Cardiac muscle cell (in vitro differentiated cells and primary cell): ENCODE results near the gene MRPL33. TPM values are rescaled to one million over a fixed set of nuclear protein-coding genes. Genes with fewer than 3 reads are reported as not detected.
A peak's percentile ranks its signal among the peaks of the same experiment; 100 is the strongest.

Source experiments
- DNase-seq, 2 donors: peaks; one replicate each; pipeline versions ENCODE4 v3.0.0 to v3.0.0-alpha.2; 2010 to 2017; ENCODE audit warnings: low read depth in 1 of 2, low spot score in 1 of 2
- H3K27ac ChIP-seq: fragments of 200-600 bp; sonication (generic); 2 replicates; pipeline ENCODE4 v1.5.1; 2016
- H3K27me3 ChIP-seq: fragments of 200-600 bp; sonication (generic); 2 replicates; pipeline ENCODE4 v1.6.0; 2016; ENCODE audit warnings: control low read depth
- H3K36me3 ChIP-seq: fragments of 200-600 bp; sonication (generic); 2 replicates; pipeline ENCODE4 v1.5.1; 2016; ENCODE audit warnings: control low read depth
- H3K4me1 ChIP-seq: fragments of 200-600 bp; sonication (generic); 2 replicates; pipeline ENCODE4 v1.8.1; 2017; ENCODE audit warnings: low read depth, mild to moderate bottlenecking, mixed run types
- H3K4me3 ChIP-seq: fragments of 200-600 bp; sonication (generic); 2 replicates; pipeline ENCODE4 v1.5.1; 2016; ENCODE audit warnings: mild to moderate bottlenecking
- H3K9me3 ChIP-seq: fragments of 200-600 bp; sonication (generic); 2 replicates; pipeline ENCODE4 v1.5.1; 2017; ENCODE audit warnings: low read depth, mild to moderate bottlenecking, control low read depth
- polyA plus RNA-seq: library from polyadenylated mRNA; unstranded; fragments of >200 nt; fragmentation: Nextera tagmentation; extraction: Ambion mirVana; gene quantifications from 2 replicates; pipeline ENCODE4 v1.2.1, GENCODE V29; 2016
- total RNA-seq: library from RNA; depleted of rRNA; stranded (reverse); fragments of >200 nt; gene quantifications from 2 replicates; pipeline ENCODE4 v1.2.3, GENCODE V29; 2016
- TF ChIP-seq, protein P1 (sequence below): IDR thresholded peaks from 2 replicates; pipeline ENCODE4 v1.5.1; 2012; ENCODE audit warnings: low read depth, mild to moderate bottlenecking, low read length

The MRPL33 gene
- total and polyA plus RNA-seq, 2 experiments from 2014 or later = 46.6 to 271 TPM

DNA sequence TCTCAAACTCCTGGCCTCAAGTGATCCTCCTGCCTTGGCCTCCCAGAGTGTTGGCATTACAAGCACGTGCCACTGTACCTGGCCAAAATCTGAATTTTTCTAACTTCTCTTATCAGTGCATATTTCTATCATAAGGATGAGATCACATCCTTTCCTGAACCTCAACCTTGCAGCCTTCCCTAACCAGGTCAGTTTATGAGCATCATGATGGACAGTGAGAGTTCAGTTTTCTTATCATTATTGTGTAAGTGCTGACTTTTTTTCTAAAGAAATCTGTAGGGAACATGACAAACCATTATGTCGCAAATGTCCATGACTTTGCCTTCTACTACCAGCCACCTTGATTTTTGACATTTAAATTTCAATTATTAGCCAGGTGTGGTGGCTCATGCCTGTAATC, 31.5 kb downstream of the MRPL33 start:
- H3K4me1 ChIP-seq = no peaks in the 10 kb centered on the region
- no peaks in the 10 kb centered on the region for H3K27me3 ChIP-seq
- TF ChIP-seq, protein P1, sequence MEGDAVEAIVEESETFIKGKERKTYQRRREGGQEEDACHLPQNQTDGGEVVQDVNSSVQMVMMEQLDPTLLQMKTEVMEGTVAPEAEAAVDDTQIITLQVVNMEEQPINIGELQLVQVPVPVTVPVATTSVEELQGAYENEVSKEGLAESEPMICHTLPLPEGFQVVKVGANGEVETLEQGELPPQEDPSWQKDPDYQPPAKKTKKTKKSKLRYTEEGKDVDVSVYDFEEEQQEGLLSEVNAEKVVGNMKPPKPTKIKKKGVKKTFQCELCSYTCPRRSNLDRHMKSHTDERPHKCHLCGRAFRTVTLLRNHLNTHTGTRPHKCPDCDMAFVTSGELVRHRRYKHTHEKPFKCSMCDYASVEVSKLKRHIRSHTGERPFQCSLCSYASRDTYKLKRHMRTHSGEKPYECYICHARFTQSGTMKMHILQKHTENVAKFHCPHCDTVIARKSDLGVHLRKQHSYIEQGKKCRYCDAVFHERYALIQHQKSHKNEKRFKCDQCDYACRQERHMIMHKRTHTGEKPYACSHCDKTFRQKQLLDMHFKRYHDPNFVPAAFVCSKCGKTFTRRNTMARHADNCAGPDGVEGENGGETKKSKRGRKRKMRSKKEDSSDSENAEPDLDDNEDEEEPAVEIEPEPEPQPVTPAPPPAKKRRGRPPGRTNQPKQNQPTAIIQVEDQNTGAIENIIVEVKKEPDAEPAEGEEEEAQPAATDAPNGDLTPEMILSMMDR = no peak
- DNase-seq = no peak
- H3K27ac ChIP-seq = no peak overlapping the region
- no peaks in the 10 kb centered on the region for H3K9me3 ChIP-seq
- no peaks in the 10 kb centered on the region for H3K36me3 ChIP-seq
- no peak overlapping the region for H3K4me3 ChIP-seq

DNA sequence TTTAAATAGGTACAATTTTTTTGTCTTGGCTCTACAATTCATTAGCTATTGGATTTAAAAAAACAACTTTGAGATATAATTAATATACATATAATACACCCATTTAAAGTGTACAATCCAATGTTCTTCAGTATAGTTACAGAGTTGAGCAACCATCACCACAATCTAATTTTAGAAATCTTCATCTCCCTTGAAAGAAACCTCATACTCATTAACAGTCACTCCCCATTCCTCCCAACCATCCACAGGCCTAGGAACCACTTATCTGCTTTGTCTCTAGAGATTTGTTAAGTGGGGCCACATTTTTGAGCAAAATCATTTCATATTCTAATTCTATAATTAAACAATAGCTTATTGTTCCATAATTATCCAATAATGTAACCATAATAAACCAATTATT, 32.6 kb downstream of the MRPL33 start:
- Histone ChIP-seq H3K27me3 (no peaks in the 10 kb centered on the region), H3K4me3 (no peak overlapping the region), H3K4me1 (no peaks in the 10 kb centered on the region), H3K36me3 (no peaks in the 10 kb centered on the region), H3K27ac (no peak overlapping the region), H3K9me3 (no peaks in the 10 kb centered on the region)
- TF ChIP-seq, protein P1 = no peak
- DNase-seq = peak in 1 of 2 donors; percentile 52

DNA sequence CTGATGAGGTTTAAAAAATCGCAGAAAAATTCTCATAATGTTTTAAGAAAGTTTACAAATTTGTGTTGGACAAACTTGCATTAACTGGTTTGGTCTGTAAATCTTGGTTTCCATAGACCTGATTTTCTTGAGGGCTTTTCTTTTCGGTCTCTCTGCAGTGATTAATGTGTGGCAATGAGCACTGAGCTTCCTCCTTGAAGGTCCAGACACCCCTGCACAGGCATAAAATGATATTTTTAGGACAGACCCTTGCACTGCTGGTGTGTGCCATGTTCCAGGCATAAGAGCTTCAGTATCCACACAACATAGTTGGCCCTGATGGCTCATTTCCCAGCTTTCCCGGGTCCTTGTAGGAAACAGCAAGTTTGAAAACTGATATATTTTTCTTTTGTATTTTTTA, 33.7 kb downstream of the MRPL33 start:
- TF ChIP-seq, protein P1 = no peak
- Histone ChIP-seq H3K36me3 (no peaks in the 10 kb centered on the region), H3K27ac (no peak overlapping the region), H3K9me3 (no peaks in the 10 kb centered on the region), H3K27me3 (no peaks in the 10 kb centered on the region), H3K4me3 (no peak overlapping the region), H3K4me1 (no peaks in the 10 kb centered on the region)
- DNase-seq = no peak

DNA sequence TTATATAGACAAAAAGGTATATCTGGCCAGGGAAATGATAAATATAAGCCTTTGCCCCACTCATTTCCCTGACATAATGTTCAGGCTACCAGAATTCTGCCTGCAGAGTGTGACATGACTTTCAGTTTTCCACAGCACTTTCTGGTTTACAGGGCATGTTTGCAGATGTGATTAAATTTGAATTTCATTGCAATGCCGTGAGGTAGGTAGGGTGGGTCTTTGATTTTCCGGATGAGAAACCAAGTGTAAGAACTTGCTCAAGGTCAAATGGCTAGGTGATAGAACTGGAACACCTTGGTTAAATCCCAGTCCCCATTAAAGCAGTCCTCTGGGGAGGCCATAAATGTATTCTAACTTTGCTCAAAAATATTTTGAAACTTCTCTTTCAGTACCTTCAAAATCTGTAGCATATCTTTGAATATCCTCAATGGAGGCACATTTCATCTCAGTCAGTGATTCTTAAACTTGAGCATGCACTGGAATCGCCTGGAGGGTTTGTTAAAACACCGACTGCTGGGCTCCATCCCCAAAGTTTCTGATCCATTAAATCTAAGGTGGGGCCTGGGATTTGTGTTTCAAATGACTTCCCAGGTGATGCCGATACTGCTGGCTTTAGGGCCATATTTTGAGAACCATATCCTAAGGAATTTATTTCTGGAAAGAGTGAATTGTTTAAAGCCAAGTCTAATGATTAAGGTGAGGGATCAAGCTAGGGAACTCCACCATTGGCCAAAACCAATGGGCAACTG, 35.0 kb downstream of the MRPL33 start:
- H3K27ac ChIP-seq = no peak overlapping the region
- TF ChIP-seq, protein P1 = no peak
- H3K4me3 ChIP-seq = no peak overlapping the region
- no peaks in the 10 kb centered on the region for H3K4me1 ChIP-seq
- no peaks in the 10 kb centered on the region for H3K9me3 ChIP-seq
- H3K36me3 ChIP-seq = no peaks in the 10 kb centered on the region
- DNase-seq = no peak
- no peaks in the 10 kb centered on the region for H3K27me3 ChIP-seq

DNA sequence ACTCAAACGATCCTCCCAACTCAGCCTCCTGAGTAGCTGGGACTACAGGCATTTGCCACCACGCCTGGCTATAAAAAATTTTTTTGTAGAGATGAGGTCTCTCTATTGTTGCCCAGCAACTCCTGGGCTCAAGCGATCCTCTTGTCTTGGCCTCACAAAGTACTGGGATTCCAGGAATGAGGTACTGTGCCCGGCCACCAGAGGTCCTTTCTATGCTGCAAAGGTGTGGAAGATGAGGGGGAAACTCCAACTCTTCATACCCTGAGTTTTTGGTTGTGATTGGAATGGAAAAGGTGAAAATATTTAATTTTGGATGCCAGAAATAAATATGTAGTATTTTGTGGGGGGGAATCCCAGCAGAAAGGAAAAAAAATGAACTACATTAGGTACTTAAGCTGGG, 36.0 kb downstream of the MRPL33 start:
- no peaks in the 10 kb centered on the region for H3K4me1 ChIP-seq
- H3K27ac ChIP-seq = no peak overlapping the region
- TF ChIP-seq, protein P1 = peak; percentile 68
- no peaks in the 10 kb centered on the region for H3K9me3 ChIP-seq
- no peaks in the 10 kb centered on the region for H3K27me3 ChIP-seq
- DNase-seq = peak; percentile 40 to 58
- H3K36me3 ChIP-seq = no peaks in the 10 kb centered on the region
- no peak overlapping the region for H3K4me3 ChIP-seq
